WTC11 (cell line): Measurements from ENCODE around the gene RHBDD3. TPM values are rescaled to one million over a fixed set of nuclear protein-coding genes. Genes with fewer than 3 reads are reported as not detected.
A peak's percentile ranks its signal among the peaks of the same experiment; 100 is the strongest.

Experiments
- ATAC-seq: fragments of 200-7000 bp; cut with Tn5 transposase; 2 replicates; pipeline ENCODE4 v1.10.0; 2021; ENCODE audit warnings: mild to moderate bottlenecking, moderate library complexity
- CTCF ChIA-PET: fragments of 300-600 bp; sonication (Branson Sonifier 250); formaldehyde crosslinking; loops from one replicate; lab custom pipeline; 2021; ENCODE audit warnings: antibody characterized with exemption; lab: Charles Lee
- POLR2A ChIA-PET: fragments of 350-600 bp; sonication (Branson Sonifier 250); formaldehyde crosslinking; loops from one replicate; lab custom pipeline; 2021; ENCODE audit warnings: antibody characterized with exemption; lab: Charles Lee
- DNase-seq: peaks from one replicate; pipeline ENCODE4 v3.0.0; 2021; ENCODE audit warnings: low spot score
- H3K27ac Mint-ChIP-seq: 2 replicates; pipeline ENCODE4 v1.8.0; 2021; ENCODE audit warnings: mixed read lengths
- H3K27me3 Mint-ChIP-seq: 2 replicates; pipeline ENCODE4 v1.8.0; 2021; ENCODE audit warnings: low read depth, mild to moderate bottlenecking, moderate library complexity, mixed read lengths
- H3K36me3 Mint-ChIP-seq: 2 replicates; pipeline ENCODE4 v1.8.0; 2021; ENCODE audit warnings: mixed read lengths
- H3K4me1 Mint-ChIP-seq: 2 replicates; pipeline ENCODE4 v1.8.0; 2022; ENCODE audit warnings: mixed read lengths
- H3K4me3 Mint-ChIP-seq: 2 replicates; pipeline ENCODE4 v1.8.0; 2021; ENCODE audit warnings: mild to moderate bottlenecking, moderate library complexity, mixed read lengths
- H3K9me3 Mint-ChIP-seq: 2 replicates; pipeline ENCODE4 v1.8.0; 2021; ENCODE audit warnings: mixed read lengths
- ETV6 ChIP-seq: sonication (generic); formaldehyde crosslinking; IDR thresholded peaks from 2 replicates; pipeline ENCODE4 v1.8.1; 2022; ENCODE audit warnings: mild to moderate bottlenecking, missing genetic modification reagents
- FOXJ3 ChIP-seq: sonication (generic); formaldehyde crosslinking; IDR thresholded peaks from 2 replicates; pipeline ENCODE4 v1.9.0; 2021; ENCODE audit warnings: missing genetic modification reagents, mild to moderate bottlenecking, borderline replicate concordance
- GABPB1 ChIP-seq: sonication (generic); formaldehyde crosslinking; IDR thresholded peaks from 2 replicates; pipeline ENCODE4 v1.8.1; 2023; ENCODE audit warnings: mild to moderate bottlenecking, missing genetic modification reagents
- HMGXB4 ChIP-seq: sonication (generic); formaldehyde crosslinking; IDR thresholded peaks from 2 replicates; pipeline ENCODE4 v1.8.1; 2023; ENCODE audit warnings: mild to moderate bottlenecking, moderate library complexity, missing genetic modification reagents
- IRF1 ChIP-seq: sonication (generic); formaldehyde crosslinking; IDR thresholded peaks from 2 replicates; pipeline ENCODE4 v1.8.0; 2023; ENCODE audit warnings: missing genetic modification reagents
- MAX ChIP-seq: sonication (generic); formaldehyde crosslinking; IDR thresholded peaks from 2 replicates; pipeline ENCODE4 v1.8.0; 2022; ENCODE audit warnings: mild to moderate bottlenecking, missing genetic modification reagents
- MLX ChIP-seq: sonication (generic); formaldehyde crosslinking; IDR thresholded peaks from 2 replicates; pipeline ENCODE4 v1.8.1; 2023; ENCODE audit warnings: mild to moderate bottlenecking, missing genetic modification reagents, moderate library complexity
- NR1H2 ChIP-seq: sonication (generic); formaldehyde crosslinking; IDR thresholded peaks from 2 replicates; pipeline ENCODE4 v1.9.0; 2021; ENCODE audit warnings: mild to moderate bottlenecking, moderate library complexity, missing genetic modification reagents
- RELA ChIP-seq: sonication (generic); formaldehyde crosslinking; IDR thresholded peaks from 2 replicates; pipeline ENCODE4 v1.8.1; 2022; ENCODE audit warnings: missing genetic modification reagents, mild to moderate bottlenecking, borderline replicate concordance
- SMAD3 ChIP-seq: sonication (generic); formaldehyde crosslinking; IDR thresholded peaks from 2 replicates; pipeline ENCODE4 v1.8.0; 2022; ENCODE audit warnings: missing genetic modification reagents, mild to moderate bottlenecking, borderline replicate concordance
- TCF7 ChIP-seq: sonication (generic); formaldehyde crosslinking; IDR thresholded peaks from 2 replicates; pipeline ENCODE4 v1.8.0; 2022; ENCODE audit warnings: mild to moderate bottlenecking, low read depth, missing genetic modification reagents, moderate library complexity
- TEAD1 ChIP-seq: sonication (generic); formaldehyde crosslinking; IDR thresholded peaks from 2 replicates; pipeline ENCODE4 v1.8.0; 2022; ENCODE audit warnings: mild to moderate bottlenecking, missing genetic modification reagents
- ZBTB43 ChIP-seq: sonication (generic); formaldehyde crosslinking; IDR thresholded peaks from 2 replicates; pipeline ENCODE4 v1.8.1; 2023; ENCODE audit warnings: mild to moderate bottlenecking, missing genetic modification reagents
- ZMAT4 ChIP-seq: fragments of 250-450 bp; sonication (Bioruptor Pico); IDR thresholded peaks from 2 replicates; pipeline ENCODE4 v1.9.0; 2021; ENCODE audit warnings: mild to moderate bottlenecking
- ZNF138 ChIP-seq: sonication (generic); formaldehyde crosslinking; conservative IDR thresholded peaks from 2 replicates; pipeline ENCODE4 v1.8.1; 2022; ENCODE audit warnings: mild to moderate bottlenecking, moderate library complexity, missing genetic modification reagents
- ZNF416 ChIP-seq: fragments of 250-450 bp; sonication (Bioruptor Pico); IDR thresholded peaks from 2 replicates; pipeline ENCODE4 v1.9.0; 2021; ENCODE audit warnings: mild to moderate bottlenecking, inconsistent platforms
- total RNA-seq: library from RNA; stranded (reverse); gene quantifications from 3 replicates; pipeline ENCODE4 v1.2.3, GENCODE V29; 2021

Gene RHBDD3
- total RNA-seq, 1 experiment from 2014 or later: 77.9 TPM

- TF ChIP-seq IRF1: no peak
- no peak for TF ChIP-seq TCF7 (CRISPR knock-in tag)
- TF ChIP-seq ZNF138 (CRISPR knock-in tag): no peak
- no peak for TF ChIP-seq RELA
- no peak for TF ChIP-seq NR1H2 (CRISPR knock-in tag)
- TF ChIP-seq TEAD1 (CRISPR knock-in tag): no peak
Observed at GRCh38 chr22:29270475-29271271, 2.9 kb upstream of the RHBDD3 start (continued).

- no peak for ATAC-seq
- POLR2A ChIA-PET: no interaction called here
- H3K36me3 Mint-ChIP-seq: peaks cover 63% of the 10 kb centered on the region
- peak overlapping the region; percentile 69; the same call in 1 of the 2 replicates for H3K27ac Mint-ChIP-seq
- H3K4me1 Mint-ChIP-seq: peaks cover 45% of the 10 kb centered on the region
- no peaks in the 10 kb centered on the region for H3K9me3 Mint-ChIP-seq
- DNase-seq: no peak
- peak overlapping the region; percentile 85 for H3K4me3 Mint-ChIP-seq
- CTCF ChIA-PET: interaction anchor here (0.9 to 1.4 kb wide), 3 partner anchors 25 to 58 kb away, joined by 3 to 4 read pairs (median 4); no protein-coding TSS in a partner anchor
- TF ChIP-seq MLX (CRISPR knock-in tag) (no peak), HMGXB4 (no peak), ZNF138 (CRISPR knock-in tag) (no peak)
- TF ChIP-seq, all 79 proteins: peak for 0
- H3K27me3 Mint-ChIP-seq: peaks cover 4% of the 10 kb centered on the region
Observed at GRCh38 chr22:29269731-29270474, 2.1 kb upstream of the RHBDD3 start.

- no peak for ATAC-seq
- Mint-ChIP-seq H3K27ac (peak overlapping the region; percentile 69), H3K9me3 (no peaks in the 10 kb centered on the region), H3K36me3 (peaks cover 57% of the 10 kb centered on the region), H3K4me3 (peak overlapping the region; percentile 85), H3K4me1 (peaks cover 45% of the 10 kb centered on the region), H3K27me3 (peaks cover 4% of the 10 kb centered on the region)
- ChIA-PET POLR2A (no interaction called here), CTCF (interaction anchor here (1.1 to 1.3 kb wide), 2 partner anchors 44 to 75 kb away, joined by 4 read pairs; no protein-coding TSS in a partner anchor)
- DNase-seq: no peak
- 0 out of 2 replicates have a peak, but pooled peaks have one; percentile 3 for TF ChIP-seq GABPB1 (CRISPR knock-in tag)
- no peak for TF ChIP-seq ZBTB43 (CRISPR knock-in tag)
Observed at GRCh38 chr22:29269230-29269604, 1.4 kb upstream of the RHBDD3 start.

- Mint-ChIP-seq H3K36me3 (peaks cover 51% of the 10 kb centered on the region), H3K27me3 (peaks cover 4% of the 10 kb centered on the region), H3K9me3 (no peaks in the 10 kb centered on the region), H3K4me3 (peak overlapping the region; percentile 85), H3K27ac (peak overlapping the region; percentile 96), H3K4me1 (peaks cover 45% of the 10 kb centered on the region)
- DNase-seq (peak; percentile 61), ATAC-seq (peak; percentile 20)
- ChIA-PET POLR2A (interaction anchor here (0.8 to 1.0 kb wide), 3 partner anchors 34 to 38 kb away, joined by 3 to 6 read pairs (median 4); partner anchors contain the start of gene GAS2L1), CTCF (interaction anchor here (1.3 kb wide), 1 partner anchor 74 kb away, joined by 4 read pairs; no protein-coding TSS in a partner anchor)
- TF ChIP-seq MAX (CRISPR knock-in tag) (no peak), SMAD3 (no peak), ETV6 (CRISPR knock-in tag) (0 out of 2 replicates have a peak, but pooled peaks have one; percentile 3), ZNF416 (CRISPR knock-in tag) (0 out of 2 replicates have a peak, but pooled peaks have one; percentile 36), ZMAT4 (CRISPR knock-in tag) (no peak), HMGXB4 (peak; percentile 80; the same call in 1 of the 2 replicates), FOXJ3 (CRISPR knock-in tag) (no peak)
Observed at GRCh38 chr22:29268511-29269229, 889 bp upstream of the RHBDD3 start.
